Measurements from ENCODE around the gene ATXN7L1.
A peak's percentile ranks its signal among the peaks of the same experiment; 100 is the strongest.
"Not testable (repeated sequence)": the region's sequence is repeated elsewhere in the genome, so short reads cannot be mapped to it uniquely, and the experiment has no call there.

ATXN7L1 gene

DNA sequence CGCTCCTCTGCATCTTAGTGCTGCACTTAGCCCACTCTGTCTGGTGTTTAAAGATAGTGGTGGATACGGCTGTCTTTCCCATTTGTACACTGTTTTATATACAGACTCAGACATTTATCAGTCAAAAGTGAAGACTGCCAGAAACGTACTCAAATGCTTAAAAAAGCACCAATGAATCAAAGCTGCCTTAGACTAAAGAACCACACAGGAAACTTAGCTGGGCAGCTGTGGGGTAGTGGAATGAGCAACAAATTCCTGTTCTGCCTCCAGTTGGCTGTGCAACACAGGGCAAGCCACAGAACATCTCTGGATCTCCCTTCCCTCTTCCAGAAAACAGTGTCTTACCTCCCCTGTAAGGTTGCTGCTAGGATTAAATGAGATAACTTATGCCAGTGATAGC, 76.0 kb downstream of the ATXN7L1 start:
- no peak for DNase-seq

GRCh38 chr7:105799677-105800076, 76.7 kb downstream of the ATXN7L1 start:
- DNase-seq: no peak

DNA sequence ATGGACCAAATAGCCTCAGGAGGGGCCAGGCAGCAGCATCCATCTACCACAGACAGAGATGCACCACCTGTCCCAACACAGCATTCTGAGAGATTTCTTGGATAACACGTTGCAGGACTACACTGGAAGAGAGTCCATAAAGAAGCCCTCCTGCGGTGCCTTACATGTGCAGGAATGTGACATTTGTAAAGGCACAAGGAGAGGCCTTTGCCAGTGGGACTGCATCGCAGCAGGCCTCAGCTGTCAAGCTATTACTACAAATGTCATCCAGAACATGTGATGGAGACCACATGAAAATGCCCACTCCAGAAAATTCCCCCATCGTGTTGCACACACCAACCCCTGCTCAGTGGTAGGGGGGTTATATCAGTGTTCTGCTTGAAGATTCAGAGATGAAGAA, 77.4 kb downstream of the ATXN7L1 start:
- no peak for DNase-seq

GRCh38 chr7:105797652-105798051, 78.7 kb downstream of the ATXN7L1 start:
- DNase-seq: no peak

DNA sequence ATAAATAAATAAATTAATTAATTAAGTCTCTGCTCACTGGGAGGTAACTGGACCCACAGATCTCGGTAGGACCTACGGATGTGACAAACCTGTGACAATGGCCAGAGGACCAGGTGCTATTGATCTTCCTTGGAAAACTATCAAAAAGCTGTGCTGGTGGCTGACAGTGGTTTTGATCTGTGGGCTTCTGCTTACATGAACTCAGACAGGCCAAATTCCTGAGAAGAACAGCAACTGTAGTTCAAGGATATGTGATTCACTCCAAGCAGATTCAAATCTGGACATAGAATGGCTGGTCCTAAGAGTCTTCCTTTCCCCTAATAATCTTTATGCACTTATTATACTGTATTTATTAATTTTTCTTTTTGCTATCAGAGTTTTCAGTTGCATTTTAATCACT, 80.0 kb downstream of the ATXN7L1 start:
- no peak for DNase-seq

DNA sequence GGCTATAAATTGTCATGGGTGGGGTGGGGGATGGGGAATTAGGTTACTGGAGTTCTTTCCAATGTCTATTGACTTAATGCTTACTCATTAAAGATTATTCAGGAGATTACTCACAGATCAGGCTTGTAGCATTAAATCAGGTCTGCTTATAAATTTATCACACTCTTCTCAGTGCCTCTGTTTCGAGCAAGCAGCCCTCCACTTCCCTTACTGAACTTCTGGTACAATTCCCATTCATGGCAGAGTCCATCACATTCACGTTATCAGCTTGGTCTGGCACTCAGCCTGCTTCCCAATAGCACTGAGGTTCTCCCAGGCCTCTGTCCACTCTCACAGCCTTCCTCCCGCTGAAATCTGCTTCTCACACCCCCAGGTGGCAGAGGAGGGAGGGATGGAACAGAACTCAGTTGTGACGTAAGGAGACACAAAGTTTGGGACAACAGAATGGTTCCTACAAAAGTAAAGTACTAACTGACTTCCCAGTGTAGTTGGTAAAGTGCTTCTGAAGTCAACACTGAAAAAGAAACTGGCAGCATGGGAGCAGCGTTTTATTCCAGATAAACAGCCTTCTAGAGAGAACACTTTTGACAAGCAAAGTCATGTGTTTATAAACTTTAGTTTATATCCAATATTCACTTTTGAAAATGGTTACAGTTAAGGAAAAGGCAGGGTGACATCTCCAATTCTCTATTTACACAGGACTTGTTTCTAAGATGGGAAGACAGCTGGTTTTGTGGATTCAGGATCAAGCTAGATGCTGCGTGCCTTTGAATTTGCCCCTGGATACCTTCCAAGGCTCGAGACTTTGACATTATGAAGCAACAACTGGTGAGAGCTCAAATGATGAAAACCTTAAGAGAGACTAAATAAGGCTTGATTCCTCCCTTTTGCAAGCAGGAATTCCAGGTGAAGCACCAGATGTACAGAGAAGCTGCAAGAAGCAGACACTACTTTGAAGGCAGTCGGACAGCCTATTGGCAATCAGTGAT, 81.4 kb downstream of the ATXN7L1 start:
- no peak for DNase-seq

DNA sequence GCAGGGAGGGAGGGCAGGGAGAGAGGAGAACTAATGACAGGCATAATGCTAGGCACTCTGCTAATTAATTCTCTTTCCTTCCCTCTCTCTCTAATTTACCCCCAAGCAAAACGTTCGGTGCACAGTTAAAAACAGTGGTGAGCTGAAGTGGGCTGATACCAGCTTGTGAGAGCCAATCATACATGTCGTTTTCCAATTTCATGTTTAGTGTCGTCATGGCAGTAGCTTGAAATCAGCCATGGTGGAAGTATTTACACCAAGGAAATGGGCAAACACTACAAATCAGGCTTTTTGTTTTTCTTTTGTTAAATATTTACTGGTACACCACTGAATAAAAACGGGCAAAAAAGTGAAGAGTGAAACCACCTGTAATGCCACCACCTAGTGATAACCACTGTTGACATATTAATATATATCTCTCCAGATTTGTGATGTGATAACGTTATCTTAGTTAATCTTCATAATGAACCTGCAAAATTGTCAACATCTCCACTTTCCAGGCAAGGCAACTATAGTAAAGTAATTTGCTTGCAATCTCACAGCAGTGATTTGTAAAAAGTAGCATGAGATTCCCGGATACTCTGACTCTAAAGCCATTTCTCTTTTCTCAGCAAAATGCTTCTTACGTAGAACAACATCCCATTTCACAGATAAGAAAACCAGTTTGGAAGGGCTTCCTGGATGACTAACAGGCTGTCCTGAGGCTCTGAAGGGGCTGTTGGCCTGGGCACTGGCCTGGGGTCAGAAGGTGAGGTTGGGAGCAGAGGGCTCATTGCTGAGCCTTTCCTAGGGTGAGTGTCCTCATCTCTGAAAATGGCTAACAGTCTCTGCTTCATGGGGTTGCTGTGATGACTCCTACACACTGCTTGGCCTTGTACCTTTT, 83.7 kb downstream of the ATXN7L1 start:
- peak; percentile 21 for DNase-seq

GRCh38 chr7:105791926-105792325, 84.5 kb downstream of the ATXN7L1 start:
- DNase-seq: no peak

DNA sequence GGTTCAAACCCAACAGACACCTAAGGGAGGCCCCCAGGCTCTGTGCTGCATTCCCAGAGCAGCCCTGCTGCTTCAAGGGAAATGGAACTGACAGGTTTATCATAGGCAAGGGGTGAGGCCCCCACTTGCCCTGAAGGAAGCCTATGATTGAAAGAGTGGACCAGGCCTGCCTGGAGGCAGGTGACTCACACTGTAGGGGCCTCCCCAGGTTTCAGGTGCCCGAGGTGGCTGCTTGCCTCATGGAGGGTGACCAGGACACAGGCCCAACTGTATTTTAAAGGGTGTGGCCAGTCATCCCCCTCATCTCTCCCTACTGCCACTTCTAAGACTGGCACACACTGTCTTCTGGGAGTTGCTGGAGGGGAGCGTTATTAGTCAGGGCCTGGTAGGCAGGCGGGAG, 85.4 kb downstream of the ATXN7L1 start:
- no peak for DNase-seq

GRCh38 chr7:105790452-105790851, 85.9 kb downstream of the ATXN7L1 start:
- not testable (repeated sequence) for DNase-seq

- no peak for DNase-seq
These were observed 87.5 kb downstream of the ATXN7L1 start for GRCh38 chr7:105788816-105789349.

GRCh38 chr7:105788356-105788755, 88.0 kb downstream of the ATXN7L1 start:
- DNase-seq: no peak

GRCh38 chr7:105787793-105788192, 88.6 kb downstream of the ATXN7L1 start:
- no peak for DNase-seq

DNA sequence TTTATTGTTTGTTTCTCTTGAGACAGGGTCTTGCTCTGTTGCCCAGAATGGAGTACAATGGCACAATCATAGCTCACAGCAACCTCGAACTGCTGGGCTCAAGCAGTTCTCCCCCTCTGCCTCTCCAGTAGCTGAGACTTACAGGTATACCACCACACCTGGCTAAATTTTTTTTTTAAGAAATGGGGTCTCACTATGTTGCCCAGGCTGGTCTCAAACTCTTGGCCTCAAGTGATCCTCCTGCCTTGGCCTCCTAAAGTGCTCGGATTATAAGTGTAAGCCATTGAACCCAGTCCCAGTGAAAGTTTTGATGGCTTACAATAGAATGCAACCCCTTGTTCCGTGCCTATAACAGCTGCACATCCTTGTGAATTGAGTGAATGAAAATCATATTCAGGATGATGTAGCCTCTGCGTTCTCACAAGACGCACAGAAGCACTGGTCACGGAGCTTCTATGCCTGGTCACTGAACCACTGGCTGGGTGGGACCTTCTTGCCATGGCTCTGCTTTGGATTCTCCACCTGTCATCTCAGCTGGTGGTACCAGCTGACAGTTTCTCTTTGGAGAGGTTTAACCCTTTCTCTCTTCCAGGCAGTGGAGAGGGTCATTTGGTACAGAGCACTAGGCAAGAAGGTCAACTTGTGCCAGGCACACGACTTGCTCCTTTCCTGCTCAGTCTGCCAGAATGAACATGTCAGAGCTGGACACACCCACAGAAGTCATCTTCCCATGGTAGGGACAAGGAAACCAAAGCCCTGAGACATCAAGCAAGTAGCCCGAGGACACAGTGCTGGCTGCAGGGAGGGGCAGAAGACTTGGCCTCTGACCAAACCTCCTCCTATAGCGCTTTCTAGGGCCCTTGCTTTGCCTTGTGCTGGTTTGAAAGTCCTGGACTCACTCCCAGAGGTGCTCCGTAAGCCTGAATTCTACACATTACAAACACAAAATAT, 89.6 kb downstream of the ATXN7L1 start:
- no peak for DNase-seq

DNA sequence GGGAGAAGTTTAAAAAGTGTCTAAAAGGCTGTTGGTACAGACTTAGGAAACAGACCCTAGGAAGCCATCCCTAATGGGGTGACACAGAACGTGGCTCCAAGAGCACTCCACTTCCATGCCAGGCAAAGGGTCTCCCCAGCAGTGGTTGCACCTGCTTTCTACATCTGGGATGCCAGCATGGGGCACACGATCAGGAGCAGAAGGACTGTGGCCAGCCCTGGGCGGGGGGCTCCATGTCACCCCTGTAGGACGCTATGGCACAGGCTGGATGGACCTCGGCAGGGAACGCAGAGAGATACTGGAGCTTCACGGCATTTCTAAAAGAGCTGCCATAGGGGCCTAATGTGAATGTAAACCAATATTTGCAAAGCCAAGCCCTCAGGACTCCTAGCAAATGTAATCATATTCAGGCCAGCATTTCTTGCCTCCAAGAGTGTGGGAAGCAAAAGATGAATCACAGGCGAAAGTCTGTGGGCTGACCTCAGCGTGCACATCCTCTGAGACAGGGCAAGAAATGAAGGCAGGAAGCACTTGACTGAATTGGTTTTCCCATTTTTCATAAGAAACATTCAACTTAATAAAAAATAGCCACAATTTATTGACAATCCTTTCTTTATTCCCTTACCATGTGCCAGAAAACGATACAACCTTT, 93.9 kb downstream of the ATXN7L1 start:
- no peak for DNase-seq

- no peak for DNase-seq
These were observed 96.3 kb downstream of the ATXN7L1 start for GRCh38 chr7:105779856-105780780.

DNA sequence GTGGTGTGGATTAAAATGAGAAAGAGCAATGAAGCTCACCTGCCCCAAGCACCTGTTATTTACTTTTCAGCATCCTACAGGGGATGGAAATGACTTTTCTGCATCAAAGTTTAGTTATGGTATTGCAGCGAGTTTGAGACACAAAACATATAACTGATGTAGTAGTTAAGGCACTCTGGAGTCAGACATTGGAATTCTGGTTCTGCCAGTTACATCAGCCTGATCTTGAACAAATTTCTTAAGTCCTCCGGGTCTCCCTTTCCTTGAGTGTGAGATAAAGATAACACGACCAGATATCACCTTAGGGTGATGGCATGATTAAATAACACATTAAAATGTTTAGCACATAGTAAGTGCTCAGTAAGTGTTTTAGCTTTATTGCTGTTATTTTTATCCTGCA, 97.4 kb downstream of the ATXN7L1 start:
- no peak for DNase-seq

GRCh38 chr7:105776986-105777910, 99.2 kb downstream of the ATXN7L1 start:
- no peak for DNase-seq

DNA sequence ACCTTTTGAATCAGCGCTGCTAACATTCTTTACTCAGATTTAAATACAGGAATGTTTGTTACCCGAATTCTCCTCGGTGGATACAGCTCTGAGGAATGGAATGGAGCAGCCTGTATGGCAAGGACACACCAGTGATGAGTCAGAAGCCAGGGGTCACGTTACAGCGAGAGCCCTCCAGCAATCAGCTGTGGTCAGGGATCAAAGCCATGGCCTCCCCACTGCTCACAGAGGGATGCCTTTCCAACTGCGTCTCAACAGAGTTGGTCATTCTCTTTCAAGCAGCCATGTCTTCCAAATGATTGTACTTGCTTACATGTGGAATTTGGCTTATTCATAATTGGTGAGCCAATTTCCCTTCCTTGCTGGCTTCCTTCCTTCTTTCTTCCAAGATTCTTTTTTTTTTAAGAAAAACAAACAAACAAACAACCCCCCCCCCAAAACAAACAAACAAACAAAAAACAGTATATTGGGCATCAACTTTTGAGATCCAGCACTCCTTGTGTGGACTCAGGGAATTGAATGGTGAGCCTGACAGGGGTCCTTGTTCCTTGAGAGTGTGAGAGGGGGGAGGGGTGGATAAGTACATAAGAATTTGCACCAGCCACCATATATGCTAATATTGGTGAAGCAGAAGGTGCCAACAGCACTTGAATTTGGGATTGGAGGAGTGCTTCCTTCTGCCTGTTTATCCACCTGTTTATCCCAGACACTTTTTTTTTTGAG, 100.2 kb downstream of the ATXN7L1 start:
- peak; percentile 18 for DNase-seq
